SK-N-SH treated with all-trans-retinoic acid at 6 μM for 48 hours (cell line): ENCODE data around the gene PKIG.

Experiments used
- ATAC-seq: fragments of 200-7000 bp; cut with Tn5 transposase; 3 replicates; pipeline ENCODE4 v1.9.1; 2020; ENCODE audit warnings: mild to moderate bottlenecking, moderate library complexity
- ARNTL ChIP-seq: fragments of 450-650 bp; formaldehyde crosslinking; IDR thresholded peaks from 2 replicates; pipeline ENCODE4 v1.5.0; 2020; ENCODE audit warnings: low read depth, mild to moderate bottlenecking, moderate library complexity, borderline replicate concordance
- BACH2 ChIP-seq: fragments of 250-450 bp; sonication (Bioruptor Pico); IDR thresholded peaks from 2 replicates; pipeline ENCODE4 v1.9.0; 2021; ENCODE audit warnings: mild to moderate bottlenecking, borderline replicate concordance
- CSDC2 ChIP-seq: fragments of 250-450 bp; sonication (Bioruptor Pico); IDR thresholded peaks from 2 replicates; pipeline ENCODE4 v1.5.0; 2020; ENCODE audit warnings: mild to moderate bottlenecking, moderate library complexity
- ESRRG ChIP-seq: fragments of 250-450 bp; sonication (Bioruptor Pico); IDR thresholded peaks from 2 replicates; pipeline ENCODE4 v1.6.1; 2021; ENCODE audit warnings: mild to moderate bottlenecking
- GLIS3 ChIP-seq: fragments of 250-450 bp; sonication (Bioruptor Pico); IDR thresholded peaks from 2 replicates; pipeline ENCODE4 v1.5.0; 2020; ENCODE audit warnings: mild to moderate bottlenecking, moderate library complexity
- ISL1 ChIP-seq: fragments of 250-450 bp; sonication (Bioruptor Pico); IDR thresholded peaks from 2 replicates; pipeline ENCODE4 v2.1.2; 2022; ENCODE audit warnings: mild to moderate bottlenecking, moderate library complexity
- PPARA ChIP-seq: fragments of 250-450 bp; sonication (Bioruptor Pico); IDR thresholded peaks from 2 replicates; pipeline ENCODE4 v1.5.0; 2020; ENCODE audit warnings: mild to moderate bottlenecking, borderline replicate concordance
- RARB ChIP-seq: fragments of 250-450 bp; sonication (Bioruptor Pico); IDR thresholded peaks from 2 replicates; pipeline ENCODE4 v1.8.0; 2021; ENCODE audit warnings: mild to moderate bottlenecking, moderate library complexity
- SNAI2 ChIP-seq: fragments of 250-450 bp; sonication (Bioruptor Pico); IDR thresholded peaks from 2 replicates; pipeline ENCODE4 v1.5.0; 2020; ENCODE audit warnings: mild to moderate bottlenecking, moderate library complexity
- TOX ChIP-seq: fragments of 250-450 bp; sonication (Bioruptor Pico); IDR thresholded peaks from 2 replicates; pipeline ENCODE4 v1.8.0; 2021; ENCODE audit warnings: mild to moderate bottlenecking, moderate library complexity, borderline replicate concordance
- ZC3H10 ChIP-seq: fragments of 250-450 bp; sonication (Bioruptor Pico); IDR thresholded peaks from 2 replicates; pipeline ENCODE4 v1.5.1; 2021; ENCODE audit warnings: mild to moderate bottlenecking, moderate library complexity
- ZFP3 ChIP-seq: fragments of 250-450 bp; sonication (Bioruptor Pico); IDR thresholded peaks from 2 replicates; pipeline ENCODE4 v1.5.0; 2020; ENCODE audit warnings: mild to moderate bottlenecking, moderate library complexity
- ZFP30 ChIP-seq: fragments of 450-650 bp; formaldehyde crosslinking; IDR thresholded peaks from 2 replicates; pipeline ENCODE4 v1.5.0; 2022; ENCODE audit warnings: mild to moderate bottlenecking, moderate library complexity
- ZNF565 ChIP-seq: fragments of 450-650 bp; formaldehyde crosslinking; conservative IDR thresholded peaks from 2 replicates; pipeline ENCODE4 v1.5.0; 2020; ENCODE audit warnings: low read depth, mild to moderate bottlenecking, moderate library complexity
- ZNF70 ChIP-seq: fragments of 450-650 bp; formaldehyde crosslinking; IDR thresholded peaks from 2 replicates; pipeline ENCODE4 v1.5.0; 2020; ENCODE audit warnings: mild to moderate bottlenecking, moderate library complexity
- ZNF8 ChIP-seq: fragments of 450-650 bp; formaldehyde crosslinking; IDR thresholded peaks from 2 replicates; pipeline ENCODE4 v1.5.0; 2020; ENCODE audit warnings: mild to moderate bottlenecking, moderate library complexity
- TF ChIP-seq, protein P1 (sequence below): fragments of 250-450 bp; sonication (Bioruptor Pico); IDR thresholded peaks from 2 replicates; pipeline ENCODE4 v1.5.0; 2020; ENCODE audit warnings: mild to moderate bottlenecking, moderate library complexity
- TF ChIP-seq, protein P2 (sequence below): fragments of 250-450 bp; sonication (Bioruptor Pico); IDR thresholded peaks from 2 replicates; pipeline ENCODE4 v1.5.1; 2020; ENCODE audit warnings: low read depth, mild to moderate bottlenecking, moderate library complexity
- TF ChIP-seq, protein P3 (sequence below): fragments of 250-450 bp; sonication (Bioruptor Pico); IDR thresholded peaks from 2 replicates; pipeline ENCODE4 v1.8.0; 2021; ENCODE audit warnings: low read depth, mild to moderate bottlenecking, moderate library complexity, borderline replicate concordance
- TF ChIP-seq, protein P4 (sequence below): fragments of 250-450 bp; sonication (Bioruptor Pico); IDR thresholded peaks from 2 replicates; pipeline ENCODE4 v1.8.0; 2020; ENCODE audit warnings: mild to moderate bottlenecking, moderate library complexity, borderline replicate concordance

The PKIG gene

DNA sequence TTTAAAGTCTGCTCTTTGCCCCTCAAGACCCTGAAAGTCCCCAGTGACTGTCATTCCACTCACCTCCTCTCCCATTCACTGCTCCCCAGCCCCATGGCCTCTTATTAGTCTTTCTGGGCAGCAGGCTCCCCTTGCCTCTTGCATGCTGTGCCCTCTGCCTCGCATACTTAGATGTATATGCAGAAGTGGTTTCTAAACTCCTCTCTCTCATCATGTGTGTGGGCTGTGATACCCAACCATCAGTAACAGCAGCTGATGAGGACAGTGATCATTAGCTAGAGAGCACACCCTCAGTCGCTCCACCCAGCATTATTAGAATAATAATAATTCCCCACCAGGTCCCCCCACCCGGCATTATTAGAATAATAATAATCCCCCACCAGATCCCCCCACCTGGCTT is 14.5 kb downstream of the PKIG start:
- TF ChIP-seq ZC3H10 (CRISPR knock-in tag) (no peak), ZFP3 (no peak), ARNTL (CRISPR knock-in tag) (no peak), ZNF8 (no peak), ZNF565 (CRISPR knock-in tag) (no peak), RARB (CRISPR knock-in tag) (no peak), ESRRG (CRISPR knock-in tag) (no peak)

DNA sequence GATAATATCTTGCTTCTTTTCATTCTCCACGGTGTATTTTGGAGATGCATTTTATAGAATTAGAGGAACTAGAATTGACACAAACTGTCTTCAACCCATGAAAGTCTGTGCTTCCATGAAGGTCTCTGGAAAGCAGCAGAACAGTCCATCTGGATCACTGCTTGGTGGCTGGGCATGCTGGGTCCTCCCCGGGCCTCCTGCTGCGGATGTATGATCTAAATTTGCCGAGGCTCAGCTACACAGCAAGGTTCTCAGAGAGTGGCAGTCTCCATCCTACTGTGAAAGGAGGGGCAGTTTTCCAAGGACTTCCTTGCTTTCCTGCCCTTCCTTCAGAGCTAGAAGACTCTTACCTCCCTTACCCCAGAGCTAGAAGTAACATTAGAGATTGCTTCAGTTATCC is 15.1 kb downstream of the PKIG start:
- TF ChIP-seq RARB (CRISPR knock-in tag), result no peak
- no peak for TF ChIP-seq ESRRG (CRISPR knock-in tag)
- TF ChIP-seq SNAI2 (CRISPR knock-in tag), result no peak
- no peak for TF ChIP-seq ISL1
- no peak for TF ChIP-seq BACH2 (CRISPR knock-in tag)
- TF ChIP-seq ZNF565 (CRISPR knock-in tag), result no peak
- no peak for TF ChIP-seq CSDC2
- no peak for TF ChIP-seq TOX (CRISPR knock-in tag)
- no peak for TF ChIP-seq ZNF8
- no peak for TF ChIP-seq ZFP30 (CRISPR knock-in tag)
- TF ChIP-seq, protein P1, sequence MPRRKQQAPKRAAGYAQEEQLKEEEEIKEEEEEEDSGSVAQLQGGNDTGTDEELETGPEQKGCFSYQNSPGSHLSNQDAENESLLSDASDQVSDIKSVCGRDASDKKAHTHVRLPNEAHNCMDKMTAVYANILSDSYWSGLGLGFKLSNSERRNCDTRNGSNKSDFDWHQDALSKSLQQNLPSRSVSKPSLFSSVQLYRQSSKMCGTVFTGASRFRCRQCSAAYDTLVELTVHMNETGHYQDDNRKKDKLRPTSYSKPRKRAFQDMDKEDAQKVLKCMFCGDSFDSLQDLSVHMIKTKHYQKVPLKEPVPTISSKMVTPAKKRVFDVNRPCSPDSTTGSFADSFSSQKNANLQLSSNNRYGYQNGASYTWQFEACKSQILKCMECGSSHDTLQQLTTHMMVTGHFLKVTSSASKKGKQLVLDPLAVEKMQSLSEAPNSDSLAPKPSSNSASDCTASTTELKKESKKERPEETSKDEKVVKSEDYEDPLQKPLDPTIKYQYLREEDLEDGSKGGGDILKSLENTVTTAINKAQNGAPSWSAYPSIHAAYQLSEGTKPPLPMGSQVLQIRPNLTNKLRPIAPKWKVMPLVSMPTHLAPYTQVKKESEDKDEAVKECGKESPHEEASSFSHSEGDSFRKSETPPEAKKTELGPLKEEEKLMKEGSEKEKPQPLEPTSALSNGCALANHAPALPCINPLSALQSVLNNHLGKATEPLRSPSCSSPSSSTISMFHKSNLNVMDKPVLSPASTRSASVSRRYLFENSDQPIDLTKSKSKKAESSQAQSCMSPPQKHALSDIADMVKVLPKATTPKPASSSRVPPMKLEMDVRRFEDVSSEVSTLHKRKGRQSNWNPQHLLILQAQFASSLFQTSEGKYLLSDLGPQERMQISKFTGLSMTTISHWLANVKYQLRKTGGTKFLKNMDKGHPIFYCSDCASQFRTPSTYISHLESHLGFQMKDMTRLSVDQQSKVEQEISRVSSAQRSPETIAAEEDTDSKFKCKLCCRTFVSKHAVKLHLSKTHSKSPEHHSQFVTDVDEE, result no peak
- TF ChIP-seq ARNTL (CRISPR knock-in tag), result no peak
- no peak for TF ChIP-seq ZNF70 (CRISPR knock-in tag)
- no peak for TF ChIP-seq GLIS3 (CRISPR knock-in tag)
- TF ChIP-seq, protein P2, sequence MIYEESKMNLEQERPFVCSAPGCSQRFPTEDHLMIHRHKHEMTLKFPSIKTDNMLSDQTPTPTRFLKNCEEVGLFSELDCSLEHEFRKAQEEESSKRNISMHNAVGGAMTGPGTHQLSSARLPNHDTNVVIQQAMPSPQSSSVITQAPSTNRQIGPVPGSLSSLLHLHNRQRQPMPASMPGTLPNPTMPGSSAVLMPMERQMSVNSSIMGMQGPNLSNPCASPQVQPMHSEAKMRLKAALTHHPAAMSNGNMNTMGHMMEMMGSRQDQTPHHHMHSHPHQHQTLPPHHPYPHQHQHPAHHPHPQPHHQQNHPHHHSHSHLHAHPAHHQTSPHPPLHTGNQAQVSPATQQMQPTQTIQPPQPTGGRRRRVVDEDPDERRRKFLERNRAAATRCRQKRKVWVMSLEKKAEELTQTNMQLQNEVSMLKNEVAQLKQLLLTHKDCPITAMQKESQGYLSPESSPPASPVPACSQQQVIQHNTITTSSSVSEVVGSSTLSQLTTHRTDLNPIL (CRISPR knock-in tag), result no peak
- TF ChIP-seq ZC3H10 (CRISPR knock-in tag), result no peak
- TF ChIP-seq, protein P3, sequence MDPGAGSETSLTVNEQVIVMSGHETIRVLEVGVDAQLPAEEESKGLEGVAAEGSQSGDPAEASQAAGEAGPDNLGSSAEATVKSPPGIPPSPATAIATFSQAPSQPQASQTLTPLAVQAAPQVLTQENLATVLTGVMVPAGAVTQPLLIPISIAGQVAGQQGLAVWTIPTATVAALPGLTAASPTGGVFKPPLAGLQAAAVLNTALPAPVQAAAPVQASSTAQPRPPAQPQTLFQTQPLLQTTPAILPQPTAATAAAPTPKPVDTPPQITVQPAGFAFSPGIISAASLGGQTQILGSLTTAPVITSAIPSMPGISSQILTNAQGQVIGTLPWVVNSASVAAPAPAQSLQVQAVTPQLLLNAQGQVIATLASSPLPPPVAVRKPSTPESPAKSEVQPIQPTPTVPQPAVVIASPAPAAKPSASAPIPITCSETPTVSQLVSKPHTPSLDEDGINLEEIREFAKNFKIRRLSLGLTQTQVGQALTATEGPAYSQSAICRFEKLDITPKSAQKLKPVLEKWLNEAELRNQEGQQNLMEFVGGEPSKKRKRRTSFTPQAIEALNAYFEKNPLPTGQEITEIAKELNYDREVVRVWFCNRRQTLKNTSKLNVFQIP (CRISPR knock-in tag), result no peak
- TF ChIP-seq, all 23 proteins: peak for 0
- no peak for ATAC-seq

More for the DNA sequence above, 14.5 kb downstream of the PKIG start:
- ATAC-seq, result no peak

DNA sequence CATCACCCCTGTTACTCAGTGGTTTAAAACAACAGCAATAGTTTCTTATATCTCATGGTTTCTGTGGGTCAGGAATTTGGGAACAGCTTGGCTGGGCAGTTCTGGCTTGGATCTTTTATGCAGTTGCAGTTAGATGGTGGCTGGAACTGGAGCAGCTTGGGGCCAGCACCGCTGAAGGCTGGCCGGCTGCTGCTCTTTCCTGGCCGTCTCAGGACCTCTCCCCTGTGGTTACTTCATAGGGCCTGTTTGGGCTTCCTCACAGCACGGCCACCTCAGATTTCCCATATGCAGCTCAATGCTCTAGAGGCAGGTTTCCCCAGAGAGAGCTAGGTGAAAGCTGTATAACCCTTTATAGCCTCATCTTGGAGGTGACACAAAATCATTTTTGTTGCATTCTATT is 15.6 kb downstream of the PKIG start:
- ATAC-seq, result no peak
- TF ChIP-seq ZC3H10 (CRISPR knock-in tag) (no peak), GLIS3 (CRISPR knock-in tag) (no peak), ZFP3 (no peak), PPARA (CRISPR knock-in tag) (no peak), ARNTL (CRISPR knock-in tag) (no peak), SNAI2 (CRISPR knock-in tag) (no peak), ZNF565 (CRISPR knock-in tag) (no peak)
- TF ChIP-seq, protein P4, sequence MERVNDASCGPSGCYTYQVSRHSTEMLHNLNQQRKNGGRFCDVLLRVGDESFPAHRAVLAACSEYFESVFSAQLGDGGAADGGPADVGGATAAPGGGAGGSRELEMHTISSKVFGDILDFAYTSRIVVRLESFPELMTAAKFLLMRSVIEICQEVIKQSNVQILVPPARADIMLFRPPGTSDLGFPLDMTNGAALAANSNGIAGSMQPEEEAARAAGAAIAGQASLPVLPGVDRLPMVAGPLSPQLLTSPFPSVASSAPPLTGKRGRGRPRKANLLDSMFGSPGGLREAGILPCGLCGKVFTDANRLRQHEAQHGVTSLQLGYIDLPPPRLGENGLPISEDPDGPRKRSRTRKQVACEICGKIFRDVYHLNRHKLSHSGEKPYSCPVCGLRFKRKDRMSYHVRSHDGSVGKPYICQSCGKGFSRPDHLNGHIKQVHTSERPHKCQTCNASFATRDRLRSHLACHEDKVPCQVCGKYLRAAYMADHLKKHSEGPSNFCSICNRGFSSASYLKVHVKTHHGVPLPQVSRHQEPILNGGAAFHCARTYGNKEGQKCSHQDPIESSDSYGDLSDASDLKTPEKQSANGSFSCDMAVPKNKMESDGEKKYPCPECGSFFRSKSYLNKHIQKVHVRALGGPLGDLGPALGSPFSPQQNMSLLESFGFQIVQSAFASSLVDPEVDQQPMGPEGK (CRISPR knock-in tag), result no peak
- TF ChIP-seq, protein P1, result no peak
- TF ChIP-seq, protein P2 (CRISPR knock-in tag), result no peak
